Stomach (tissue), 4 donors: Measurements from ENCODE around the gene SIKE1.

Experiments used
- EP300 ChIP-seq: sonication (generic); formaldehyde crosslinking; IDR thresholded peaks from one replicate; pipeline ENCODE4 v1.6.1; 2017; ENCODE audit warnings: antibody characterized with exemption
- POLR2A ChIP-seq, 4 donors: fragments of 450-650 bp; IDR thresholded peaks; one replicate each; pipeline ENCODE4 v1.6.1; 2016; ENCODE audit warnings: antibody characterized with exemption in 4 of 4, control low read depth in 2 of 4, mild to moderate bottlenecking in 1 of 4, moderate library complexity in 1 of 4
- POLR2AphosphoS5 ChIP-seq, 3 donors: sonication (generic); formaldehyde crosslinking; IDR thresholded peaks; one replicate each; pipeline ENCODE4 v1.6.1; 2016; ENCODE audit warnings: antibody characterized with exemption in 3 of 3
- TF ChIP-seq, protein P1 (sequence below), 7 experiments: fragments of 450-650 bp in 4 of 7; fragments of 200-600 bp in 3 of 7; sonication (generic) in 3 of 7; IDR thresholded peaks; one replicate each; pipeline ENCODE4 v1.5.1; 2016 to 2019; ENCODE audit warnings: antibody characterized with exemption in 7 of 7, control low read depth in 2 of 7, mild to moderate bottlenecking in 1 of 7

DNA sequence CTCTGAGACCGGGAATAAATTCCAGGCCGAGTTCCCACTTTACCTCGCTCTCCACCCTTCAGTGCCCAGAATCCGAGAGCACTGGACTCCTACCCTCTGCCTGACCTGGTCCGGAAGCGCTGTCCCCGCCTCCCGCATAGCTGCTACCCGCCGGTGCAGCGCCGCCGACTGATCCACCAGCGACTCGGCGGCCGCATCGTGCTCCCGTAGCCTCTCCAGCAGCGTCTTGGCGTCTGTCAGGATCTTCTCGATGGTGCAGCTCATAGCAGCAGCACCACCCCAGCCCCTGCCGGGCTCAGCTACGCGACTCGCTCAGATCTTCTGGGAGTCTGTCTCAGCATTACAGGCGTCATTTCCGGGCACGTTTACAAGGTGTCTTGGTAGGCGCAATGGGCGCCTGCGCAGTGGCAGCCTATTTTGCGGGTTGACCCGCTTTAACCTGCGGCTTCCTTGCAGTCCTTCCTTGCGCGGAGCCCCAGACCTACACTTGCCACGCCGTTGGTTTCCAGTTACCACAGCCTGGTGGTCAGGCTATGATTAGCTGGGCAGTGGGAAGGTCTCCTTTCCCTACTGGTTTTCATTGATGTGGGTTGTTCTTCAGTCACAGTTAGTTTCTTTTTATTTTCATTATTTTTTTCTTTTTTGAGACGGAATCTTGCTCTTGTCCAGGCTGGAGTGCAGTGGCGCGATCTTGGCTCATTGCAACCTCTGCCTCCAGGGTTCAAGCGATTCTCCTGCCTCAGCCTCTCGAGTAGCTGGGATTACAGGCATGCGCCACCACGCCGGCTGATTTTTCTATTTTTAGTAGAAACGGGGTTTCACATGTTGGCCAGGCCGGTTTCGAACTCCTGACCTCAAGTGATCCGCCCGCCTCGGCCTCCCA lies at the start of gene SIKE1:
- TF ChIP-seq, protein P1, sequence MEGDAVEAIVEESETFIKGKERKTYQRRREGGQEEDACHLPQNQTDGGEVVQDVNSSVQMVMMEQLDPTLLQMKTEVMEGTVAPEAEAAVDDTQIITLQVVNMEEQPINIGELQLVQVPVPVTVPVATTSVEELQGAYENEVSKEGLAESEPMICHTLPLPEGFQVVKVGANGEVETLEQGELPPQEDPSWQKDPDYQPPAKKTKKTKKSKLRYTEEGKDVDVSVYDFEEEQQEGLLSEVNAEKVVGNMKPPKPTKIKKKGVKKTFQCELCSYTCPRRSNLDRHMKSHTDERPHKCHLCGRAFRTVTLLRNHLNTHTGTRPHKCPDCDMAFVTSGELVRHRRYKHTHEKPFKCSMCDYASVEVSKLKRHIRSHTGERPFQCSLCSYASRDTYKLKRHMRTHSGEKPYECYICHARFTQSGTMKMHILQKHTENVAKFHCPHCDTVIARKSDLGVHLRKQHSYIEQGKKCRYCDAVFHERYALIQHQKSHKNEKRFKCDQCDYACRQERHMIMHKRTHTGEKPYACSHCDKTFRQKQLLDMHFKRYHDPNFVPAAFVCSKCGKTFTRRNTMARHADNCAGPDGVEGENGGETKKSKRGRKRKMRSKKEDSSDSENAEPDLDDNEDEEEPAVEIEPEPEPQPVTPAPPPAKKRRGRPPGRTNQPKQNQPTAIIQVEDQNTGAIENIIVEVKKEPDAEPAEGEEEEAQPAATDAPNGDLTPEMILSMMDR (IDR thresholded peaks at IDR 0.05), result peak in 1 of 7 experiments; percentile 23
- TF ChIP-seq POLR2A (IDR thresholded peaks at IDR 0.05), result peak in 1 of 4 donors; percentile 24
- peak; percentile 85 to 96 (median 90) for TF ChIP-seq POLR2AphosphoS5 (IDR thresholded peaks at IDR 0.05)
- TF ChIP-seq EP300, result no peak
